SH-SY5Y (cell line): ENCODE measurements around the gene ZNF322.

Source experiments
- GATA2 ChIP-seq: IDR thresholded peaks from 2 replicates; pipeline ENCODE4 v1.6.1; 2011; ENCODE audit warnings: mild to moderate bottlenecking, low read depth, low read length
- GATA3 ChIP-seq: IDR thresholded peaks from 2 replicates; pipeline ENCODE4 v1.6.1; 2011; ENCODE audit warnings: low read depth, mild to moderate bottlenecking, low read length, moderate library complexity

- TF ChIP-seq GATA2 (no peak), GATA3 (no peak)
Observed at GRCh38 chr6:26592649-26593048, 66.9 kb downstream of the ZNF322 start.
